Measurements from ENCODE around the gene SH3RF3.

The SH3RF3 gene

GRCh38 chr2:109345653-109346480 lies 216.9 kb downstream of the SH3RF3 start:
- DNase-seq (ENCODE audit: low read depth) = no peak
- no peak for TF ChIP-seq CTCF (conservative IDR thresholded peaks at IDR 0.05; ENCODE audit: low read depth, low read length)
- no peak overlapping the region for H3K4me3 ChIP-seq (ENCODE audit: low read depth, low read length)

- no peak for TF ChIP-seq CTCF (conservative IDR thresholded peaks at IDR 0.05; ENCODE audit: low read depth, low read length)
Observed at GRCh38 chr2:109346601-109347228, 217.7 kb downstream of the SH3RF3 start.

GRCh38 chr2:109347626-109348025 lies 218.6 kb downstream of the SH3RF3 start:
- DNase-seq (ENCODE audit: low read depth) = no peak
- TF ChIP-seq CTCF (conservative IDR thresholded peaks at IDR 0.05; ENCODE audit: low read depth, low read length) = no peak
- no peak overlapping the region for H3K4me3 ChIP-seq (ENCODE audit: low read depth, low read length)

More at GRCh38 chr2:109346601-109347228, 217.7 kb downstream of the SH3RF3 start:
- no peak for DNase-seq (ENCODE audit: low read depth)
- H3K4me3 ChIP-seq (ENCODE audit: low read depth, low read length) = no peak overlapping the region

- no peak overlapping the region for H3K4me3 ChIP-seq (ENCODE audit: low read depth, low read length)
- no peak for DNase-seq (ENCODE audit: low read depth)
- no peak for TF ChIP-seq CTCF (conservative IDR thresholded peaks at IDR 0.05; ENCODE audit: low read depth, low read length)
Observed at GRCh38 chr2:109348190-109348589, 219.2 kb downstream of the SH3RF3 start.

GRCh38 chr2:109348671-109349502 lies 219.9 kb downstream of the SH3RF3 start:
- DNase-seq (ENCODE audit: low read depth) = no peak
- no peak overlapping the region for H3K4me3 ChIP-seq (ENCODE audit: low read depth, low read length)
- TF ChIP-seq CTCF (conservative IDR thresholded peaks at IDR 0.05; ENCODE audit: low read depth, low read length) = no peak

GRCh38 chr2:109349503-109350465 lies 220.8 kb downstream of the SH3RF3 start:
- no peak for DNase-seq (ENCODE audit: low read depth)
- no peak overlapping the region for H3K4me3 ChIP-seq (ENCODE audit: low read depth, low read length)
- TF ChIP-seq CTCF (conservative IDR thresholded peaks at IDR 0.05; ENCODE audit: low read depth, low read length) = peak; percentile 28
